Prostate gland (tissue), 2 donors: ENCODE results near the gene TOMM40. TPM values are rescaled to one million over a fixed set of nuclear protein-coding genes. Genes with fewer than 3 reads are reported as not detected.
A peak's percentile ranks its signal among the peaks of the same experiment; 100 is the strongest.

ENCODE experiments used
- DNase-seq: peaks from one replicate; pipeline ENCODE4 v3.0.0-alpha.2; 2019; ENCODE audit warnings: low spot score
- H3K27ac ChIP-seq, 2 donors: fragments of 200-600 bp; sonication (generic); 2 replicates each; pipeline ENCODE4 v1.5.1; 2017 to 2019
- H3K27me3 ChIP-seq: fragments of 200-600 bp; sonication (generic); replicated peaks from 2 replicates; pipeline ENCODE4 v1.5.1; 2019; ENCODE audit not compliant: insufficient read depth
- H3K36me3 ChIP-seq, 2 donors: fragments of 200-600 bp; sonication (generic); 1 replicate in 1 of 2; 2 replicates in 1 of 2; pipeline versions ENCODE4 v1.5.1 to v1.8.1; 2017 to 2019
- H3K4me1 ChIP-seq: fragments of 200-600 bp; sonication (generic); replicated peaks from 2 replicates; pipeline ENCODE4 v1.5.1; 2019
- H3K4me3 ChIP-seq, 2 donors: fragments of 200-600 bp; sonication (generic); 2 replicates each; pipeline ENCODE4 v1.5.1; 2017 to 2019
- H3K9me3 ChIP-seq: fragments of 200-600 bp; sonication (generic); 2 replicates; pipeline ENCODE4 v1.5.1; 2017
- POLR2A ChIP-seq: fragments of 450-650 bp; IDR thresholded peaks from one replicate; pipeline ENCODE4 v1.6.1; 2016; ENCODE audit warnings: antibody characterized with exemption, mild to moderate bottlenecking
- POLR2AphosphoS5 ChIP-seq: sonication (generic); formaldehyde crosslinking; IDR thresholded peaks from one replicate; pipeline ENCODE4 v1.6.1; 2017; ENCODE audit warnings: antibody characterized with exemption
- WGBS: methylation state at CpG from one replicate; pipeline ENCODE4 v1.1.5; 2018; 5-methylcytosine and 5-hydroxymethylcytosine counted together
- intact Hi-C: fragments of 100-400 bp; cut with DNase I; formaldehyde crosslinking; loops from one replicate; pipeline ENCODE4 v1.14.2; 2022
- total RNA-seq, 2 donors: library from RNA; depleted of rRNA; stranded (reverse); fragments of >200 nt; gene quantifications; one replicate each; pipeline ENCODE4 v1.1.0, GENCODE V29; 2016
- TF ChIP-seq, protein P1 (sequence below), 4 experiments: fragments of 200-600 bp in 2 of 4; fragments of 450-650 bp in 2 of 4; sonication (generic) in 2 of 4; IDR thresholded peaks; 1 replicate in 3 of 4; 2 replicates in 1 of 4; pipeline ENCODE4 v1.5.1; 2016 to 2019; ENCODE audit warnings: antibody characterized with exemption in 4 of 4, mild to moderate bottlenecking in 2 of 4, moderate library complexity in 2 of 4

Gene TOMM40
- total RNA-seq, 2 donors from 2014 or later: 44.9 to 81.3 TPM

GRCh38 chr19:44890366-44891015 lies 563 bp upstream of the TOMM40 start:
- TF ChIP-seq POLR2A (peak; percentile 41), POLR2AphosphoS5 (peak; percentile 98)
- TF ChIP-seq, protein P1, sequence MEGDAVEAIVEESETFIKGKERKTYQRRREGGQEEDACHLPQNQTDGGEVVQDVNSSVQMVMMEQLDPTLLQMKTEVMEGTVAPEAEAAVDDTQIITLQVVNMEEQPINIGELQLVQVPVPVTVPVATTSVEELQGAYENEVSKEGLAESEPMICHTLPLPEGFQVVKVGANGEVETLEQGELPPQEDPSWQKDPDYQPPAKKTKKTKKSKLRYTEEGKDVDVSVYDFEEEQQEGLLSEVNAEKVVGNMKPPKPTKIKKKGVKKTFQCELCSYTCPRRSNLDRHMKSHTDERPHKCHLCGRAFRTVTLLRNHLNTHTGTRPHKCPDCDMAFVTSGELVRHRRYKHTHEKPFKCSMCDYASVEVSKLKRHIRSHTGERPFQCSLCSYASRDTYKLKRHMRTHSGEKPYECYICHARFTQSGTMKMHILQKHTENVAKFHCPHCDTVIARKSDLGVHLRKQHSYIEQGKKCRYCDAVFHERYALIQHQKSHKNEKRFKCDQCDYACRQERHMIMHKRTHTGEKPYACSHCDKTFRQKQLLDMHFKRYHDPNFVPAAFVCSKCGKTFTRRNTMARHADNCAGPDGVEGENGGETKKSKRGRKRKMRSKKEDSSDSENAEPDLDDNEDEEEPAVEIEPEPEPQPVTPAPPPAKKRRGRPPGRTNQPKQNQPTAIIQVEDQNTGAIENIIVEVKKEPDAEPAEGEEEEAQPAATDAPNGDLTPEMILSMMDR (IDR thresholded peaks at IDR 0.05): no peak
- H3K27ac ChIP-seq: peak overlapping the region; percentile 93
- H3K4me1 ChIP-seq: peaks cover 16% of the 10 kb centered on the region
- no peaks in the 10 kb centered on the region for H3K27me3 ChIP-seq
- no peaks in the 10 kb centered on the region for H3K9me3 ChIP-seq
- intact Hi-C loops: loop anchor here (2.0 kb wide), 1 partner anchor 44 kb away; the partner anchor contains the start of gene NECTIN2
- WGBS: under 1% methylated on average over 40 of the region's 40 CpGs
- peak overlapping the region; percentile 39 to 52 for H3K4me3 ChIP-seq
- H3K36me3 ChIP-seq: peaks cover 0 to 3% of the 10 kb centered on the region in 2 donors
- DNase-seq: peak; percentile 100

GRCh38 chr19:44892932-44893331 lies 1.9 kb downstream of the TOMM40 start:
- no peaks in the 10 kb centered on the region for H3K9me3 ChIP-seq
- H3K4me1 ChIP-seq: peaks cover 16% of the 10 kb centered on the region
- DNase-seq: no peak
- H3K27ac ChIP-seq: no peak overlapping the region
- H3K4me3 ChIP-seq: no peak overlapping the region
- intact Hi-C loops: no loop called here
- 82% methylated on average over 7 of the region's 7 CpGs for WGBS
- no peaks in the 10 kb centered on the region for H3K27me3 ChIP-seq
- H3K36me3 ChIP-seq: peaks cover 12 to 14% of the 10 kb centered on the region in 2 donors
- TF ChIP-seq POLR2AphosphoS5 (no peak), POLR2A (no peak)

DNA sequence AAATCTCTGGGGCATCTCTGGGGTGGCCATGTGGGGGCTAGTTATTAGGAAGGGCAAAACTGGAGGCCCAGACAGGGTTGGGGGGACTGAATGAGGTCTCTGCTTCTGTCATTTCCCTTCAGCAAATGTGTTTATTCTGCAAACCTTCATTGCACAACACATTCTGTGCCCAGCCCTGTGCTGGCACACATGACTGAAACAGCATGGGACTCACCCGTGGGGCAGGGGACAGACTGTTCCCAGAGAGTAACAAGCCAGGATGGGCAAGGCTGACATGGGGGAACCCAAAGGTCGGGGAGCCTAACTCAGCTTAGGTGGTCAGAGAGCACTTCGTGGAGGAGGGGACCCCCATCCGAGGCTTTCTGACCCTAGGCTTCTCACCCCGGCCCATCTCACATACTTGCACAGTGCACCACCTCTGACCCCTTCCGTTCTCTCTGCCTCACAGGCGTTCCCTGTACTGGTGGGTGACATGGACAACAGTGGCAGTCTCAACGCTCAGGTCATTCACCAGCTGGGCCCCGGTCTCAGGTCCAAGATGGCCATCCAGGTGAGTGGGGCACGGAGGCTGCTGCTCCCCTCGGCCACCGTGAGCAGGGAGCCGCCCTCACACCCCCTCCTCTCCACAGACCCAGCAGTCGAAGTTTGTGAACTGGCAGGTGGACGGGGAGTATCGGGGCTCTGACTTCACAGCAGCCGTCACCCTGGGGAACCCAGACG lies 2.4 kb downstream of the TOMM40 start:
- Histone ChIP-seq H3K27me3 (no peaks in the 10 kb centered on the region), H3K4me3 (no peak overlapping the region), H3K27ac (no peak overlapping the region), H3K9me3 (no peaks in the 10 kb centered on the region), H3K4me1 (peaks cover 16% of the 10 kb centered on the region), H3K36me3 (peaks cover 12 to 14% of the 10 kb centered on the region in 2 donors)
- no peak for DNase-seq
- TF ChIP-seq POLR2A: no peak
- TF ChIP-seq POLR2AphosphoS5: no peak
- TF ChIP-seq, protein P1 (IDR thresholded peaks at IDR 0.05): no peak
- 90% methylated on average over 17 of the region's 18 CpGs for WGBS
- intact Hi-C loops: no loop called here

GRCh38 chr19:44894052-44894400 lies 3.0 kb downstream of the TOMM40 start:
- intact Hi-C loops: no loop called here
- H3K4me1 ChIP-seq: peaks cover 16% of the 10 kb centered on the region
- peaks cover 12 to 14% of the 10 kb centered on the region in 2 donors for H3K36me3 ChIP-seq
- no peak for DNase-seq
- H3K9me3 ChIP-seq: no peaks in the 10 kb centered on the region
- H3K27me3 ChIP-seq: no peaks in the 10 kb centered on the region
- no peak overlapping the region for H3K4me3 ChIP-seq
- H3K27ac ChIP-seq: no peak overlapping the region
- 89% methylated on average over 6 of the region's 6 CpGs for WGBS
- TF ChIP-seq, protein P1 (IDR thresholded peaks at IDR 0.05): no peak

- H3K9me3 ChIP-seq: no peaks in the 10 kb centered on the region
- no peak overlapping the region for H3K27ac ChIP-seq
- TF ChIP-seq, protein P1 (IDR thresholded peaks at IDR 0.05): no peak
- TF ChIP-seq POLR2AphosphoS5: no peak
- H3K36me3 ChIP-seq: peaks cover 12 to 14% of the 10 kb centered on the region in 2 donors
- no peak overlapping the region for H3K4me3 ChIP-seq
- peaks cover 12% of the 10 kb centered on the region for H3K4me1 ChIP-seq
- intact Hi-C loops: no loop called here
- no peak for DNase-seq
- 86% methylated on average over 9 of the region's 9 CpGs for WGBS
- no peaks in the 10 kb centered on the region for H3K27me3 ChIP-seq
These were observed 3.9 kb downstream of the TOMM40 start for GRCh38 chr19:44894946-44895345.
